ENCODE results near the gene FUZ.

The FUZ gene

DNA sequence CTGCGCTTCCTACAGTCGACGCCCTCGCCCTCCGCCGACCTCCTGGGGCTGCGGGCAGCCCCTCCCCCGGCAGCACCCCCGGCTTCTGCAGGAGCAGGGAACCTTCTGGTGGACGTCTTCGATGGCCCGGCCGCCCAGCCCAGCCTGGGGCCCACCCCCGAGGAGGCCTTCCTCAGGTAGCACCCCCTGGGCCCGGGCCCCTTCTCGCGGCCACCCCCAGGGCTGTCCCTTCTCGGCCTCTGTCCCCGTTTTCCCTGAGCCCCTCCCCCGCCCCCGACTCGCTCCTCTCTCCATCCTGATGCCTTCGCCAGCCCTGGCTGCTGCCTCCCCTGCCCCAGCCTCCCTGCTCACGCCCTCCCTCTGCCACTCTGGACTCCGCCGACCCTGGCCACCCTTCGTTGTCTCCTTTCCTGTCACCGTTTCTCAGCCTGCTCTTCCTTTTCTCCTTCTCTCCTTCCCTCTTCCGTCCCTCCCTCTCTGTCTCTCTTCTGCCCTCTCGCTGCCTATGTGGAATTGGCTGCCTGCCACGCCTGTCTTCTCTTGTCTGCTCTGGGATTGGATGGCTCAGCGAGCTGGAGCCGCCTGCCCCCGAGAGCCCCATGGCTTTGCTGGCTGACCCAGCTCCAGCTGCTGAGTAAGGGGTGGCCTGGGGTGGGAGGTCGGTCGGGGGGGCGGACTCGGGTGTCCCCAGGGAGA is 11.0 kb downstream of the FUZ start:
- ATAC-seq (replicated peaks) (no peak), DNase-seq (no peak)
- Mint-ChIP-seq H3K27me3 (no peaks in the 10 kb centered on the region), H3K4me3 (no peak overlapping the region), H3K27ac (peak overlapping the region in 1 of 2 donors; percentile 78), H3K4me1 (ENCODE audit: low read depth in 2 of 2) (no peaks in the 10 kb centered on the region), H3K36me3 (ENCODE audit: insufficient read depth) (peaks cover 32% of the 10 kb centered on the region), H3K9me3 (no peaks in the 10 kb centered on the region)

GRCh38 chr19:49801401-49801888 is 11.6 kb downstream of the FUZ start:
- DNase-seq (no peak), ATAC-seq (replicated peaks) (no peak)
- no peak overlapping the region for H3K27ac Mint-ChIP-seq
- no peaks in the 10 kb centered on the region for H3K9me3 Mint-ChIP-seq
- H3K4me1 Mint-ChIP-seq (ENCODE audit: low read depth in 2 of 2), result no peaks in the 10 kb centered on the region
- no peaks in the 10 kb centered on the region for H3K27me3 Mint-ChIP-seq
- H3K36me3 Mint-ChIP-seq (ENCODE audit: insufficient read depth), result peaks cover 39% of the 10 kb centered on the region
- H3K4me3 Mint-ChIP-seq, result no peak overlapping the region

DNA sequence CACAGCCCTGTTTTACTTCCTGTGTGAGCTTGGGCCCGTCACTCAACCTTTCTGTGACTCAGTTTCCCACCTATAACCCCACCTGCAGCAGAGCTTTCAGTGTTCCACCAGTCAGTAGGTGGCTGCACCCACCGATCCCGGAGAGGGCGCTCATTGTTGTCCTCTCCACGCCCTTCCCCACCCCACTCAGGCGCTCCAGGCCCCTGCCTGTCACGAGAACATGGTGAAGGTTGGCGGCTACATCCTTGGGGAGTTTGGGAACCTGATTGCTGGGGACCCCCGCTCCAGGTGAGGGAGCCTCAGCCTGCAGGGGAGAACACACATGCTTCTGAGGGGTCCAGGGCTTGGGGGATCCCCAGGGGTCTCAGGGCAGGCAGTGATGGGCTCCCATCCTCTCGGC is 12.3 kb downstream of the FUZ start:
- Mint-ChIP-seq H3K4me3 (no peak overlapping the region), H3K9me3 (no peaks in the 10 kb centered on the region), H3K27ac (no peak overlapping the region), H3K36me3 (ENCODE audit: insufficient read depth) (peaks cover 43% of the 10 kb centered on the region), H3K4me1 (ENCODE audit: low read depth in 2 of 2) (no peaks in the 10 kb centered on the region), H3K27me3 (no peaks in the 10 kb centered on the region)
- DNase-seq (no peak), ATAC-seq (replicated peaks) (no peak)

DNA sequence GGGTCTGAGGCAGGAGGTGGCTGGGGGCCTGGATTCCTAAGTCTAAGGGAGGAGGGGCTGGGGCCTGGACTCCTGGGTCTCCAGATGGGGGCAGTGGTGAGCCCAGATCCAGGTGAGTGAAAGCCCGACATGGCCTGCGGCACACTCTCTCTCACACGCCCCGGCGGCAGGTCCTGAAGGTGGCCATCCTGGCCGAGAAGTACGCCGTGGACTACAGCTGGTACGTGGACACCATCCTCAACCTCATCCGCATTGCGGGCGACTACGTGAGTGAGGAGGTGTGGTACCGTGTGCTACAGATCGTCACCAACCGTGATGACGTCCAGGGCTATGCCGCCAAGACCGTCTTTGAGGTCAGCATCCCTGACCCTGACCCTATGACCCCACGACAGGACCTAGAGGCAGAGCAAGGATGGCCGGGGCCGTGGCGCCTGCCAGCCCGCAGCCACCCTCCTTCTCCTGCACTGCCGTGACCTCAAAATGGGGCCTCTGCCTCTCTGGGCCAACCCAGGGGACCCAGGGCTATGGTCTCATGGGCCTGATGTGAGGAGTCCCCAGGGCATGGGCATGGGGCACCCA is 13.2 kb downstream of the FUZ start:
- no peak for ATAC-seq (replicated peaks)

GRCh38 chr19:49799271-49799797 is 13.8 kb downstream of the FUZ start:
- Mint-ChIP-seq H3K27me3 (no peaks in the 10 kb centered on the region), H3K36me3 (ENCODE audit: insufficient read depth) (peaks cover 53% of the 10 kb centered on the region), H3K4me1 (ENCODE audit: low read depth in 2 of 2) (no peaks in the 10 kb centered on the region), H3K4me3 (no peak overlapping the region), H3K27ac (no peak overlapping the region), H3K9me3 (no peaks in the 10 kb centered on the region)
- DNase-seq (no peak), ATAC-seq (replicated peaks) (no peak)

More for the DNA sequence above, 13.2 kb downstream of the FUZ start:
- Mint-ChIP-seq H3K4me3 (no peak overlapping the region), H3K27ac (no peak overlapping the region), H3K9me3 (no peaks in the 10 kb centered on the region), H3K36me3 (ENCODE audit: insufficient read depth) (peaks cover 52% of the 10 kb centered on the region), H3K4me1 (ENCODE audit: low read depth in 2 of 2) (no peaks in the 10 kb centered on the region), H3K27me3 (no peaks in the 10 kb centered on the region)
- no peak for DNase-seq

GRCh38 chr19:49798574-49798973 is 14.5 kb downstream of the FUZ start:
- Mint-ChIP-seq H3K9me3 (no peaks in the 10 kb centered on the region), H3K4me1 (ENCODE audit: low read depth in 2 of 2) (no peaks in the 10 kb centered on the region), H3K27ac (no peak overlapping the region), H3K36me3 (ENCODE audit: insufficient read depth) (peaks cover 53% of the 10 kb centered on the region), H3K27me3 (no peaks in the 10 kb centered on the region), H3K4me3 (no peak overlapping the region)
- ATAC-seq (replicated peaks), result no peak
- DNase-seq, result no peak

GRCh38 chr19:49795615-49796014 is 17.5 kb downstream of the FUZ start:
- H3K36me3 Mint-ChIP-seq (ENCODE audit: insufficient read depth), result peaks cover 71% of the 10 kb centered on the region
- no peak for DNase-seq
- no peak for ATAC-seq (replicated peaks)
- peak overlapping the region in 1 of 2 donors; percentile 78 for H3K27ac Mint-ChIP-seq
- no peak overlapping the region for H3K4me3 Mint-ChIP-seq
- H3K4me1 Mint-ChIP-seq (ENCODE audit: low read depth in 2 of 2), result peaks cover 0 to 3% of the 10 kb centered on the region in 2 donors
- no peaks in the 10 kb centered on the region for H3K27me3 Mint-ChIP-seq
- no peaks in the 10 kb centered on the region for H3K9me3 Mint-ChIP-seq

- H3K9me3 Mint-ChIP-seq, result no peaks in the 10 kb centered on the region
- H3K4me1 Mint-ChIP-seq (ENCODE audit: low read depth in 2 of 2), result peaks cover 2 to 9% of the 10 kb centered on the region in 2 donors
- H3K27me3 Mint-ChIP-seq, result no peaks in the 10 kb centered on the region
- DNase-seq (no peak), ATAC-seq (replicated peaks) (no peak)
- H3K36me3 Mint-ChIP-seq (ENCODE audit: insufficient read depth), result peaks cover 69% of the 10 kb centered on the region
- H3K27ac Mint-ChIP-seq, result peak overlapping the region in 1 of 2 donors; percentile 39
- H3K4me3 Mint-ChIP-seq, result no peak overlapping the region
Observed at GRCh38 chr19:49793561-49793840, 19.6 kb downstream of the FUZ start.

- ATAC-seq (replicated peaks), result no peak
Observed at GRCh38 chr19:49792829-49793560, 20.1 kb downstream of the FUZ start.

DNA sequence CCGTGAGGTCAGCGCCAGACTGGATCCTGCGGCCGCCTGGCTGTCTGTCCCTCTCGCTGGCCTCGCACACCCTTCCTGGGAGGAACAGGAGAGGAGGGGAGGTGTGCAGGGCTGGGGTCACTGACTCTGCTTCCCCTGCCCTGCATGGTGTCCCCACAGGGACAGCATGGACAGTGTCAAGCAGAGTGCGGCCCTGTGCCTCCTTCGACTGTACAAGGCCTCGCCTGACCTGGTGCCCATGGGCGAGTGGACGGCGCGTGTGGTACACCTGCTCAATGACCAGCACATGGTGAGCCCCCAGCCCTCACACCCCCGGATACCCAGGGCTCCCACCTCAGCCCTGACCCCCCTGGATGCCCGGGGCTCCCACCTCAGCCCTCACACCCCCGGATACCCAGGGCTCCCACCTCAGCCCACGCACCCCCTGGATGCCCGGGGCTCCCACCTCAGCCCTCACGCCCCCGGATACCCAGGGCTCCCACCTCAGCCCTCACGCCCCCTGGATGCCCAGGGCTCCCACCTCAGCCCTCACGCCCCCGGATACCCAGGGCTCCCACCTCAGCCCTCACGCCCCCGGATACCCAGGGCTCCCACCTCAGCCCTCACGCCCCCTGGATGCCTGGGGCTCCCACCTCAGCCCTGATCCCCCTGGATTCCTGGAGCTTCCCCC is 21.2 kb downstream of the FUZ start:
- H3K27ac Mint-ChIP-seq, result peak overlapping the region in 1 of 2 donors; percentile 67
- ATAC-seq (replicated peaks), result no peak
- no peak overlapping the region for H3K4me3 Mint-ChIP-seq
- no peaks in the 10 kb centered on the region for H3K9me3 Mint-ChIP-seq
- H3K4me1 Mint-ChIP-seq (ENCODE audit: low read depth in 2 of 2), result peaks cover 6 to 12% of the 10 kb centered on the region in 2 donors
- peaks cover 62% of the 10 kb centered on the region for H3K36me3 Mint-ChIP-seq (ENCODE audit: insufficient read depth)
- DNase-seq, result no peak
- no peaks in the 10 kb centered on the region for H3K27me3 Mint-ChIP-seq

More at GRCh38 chr19:49792829-49793560, 20.1 kb downstream of the FUZ start:
- H3K9me3 Mint-ChIP-seq, result no peaks in the 10 kb centered on the region
- DNase-seq, result no peak
- peaks cover 6 to 12% of the 10 kb centered on the region in 2 donors for H3K4me1 Mint-ChIP-seq (ENCODE audit: low read depth in 2 of 2)
- H3K27me3 Mint-ChIP-seq, result no peaks in the 10 kb centered on the region
- no peak overlapping the region for H3K4me3 Mint-ChIP-seq
- H3K36me3 Mint-ChIP-seq (ENCODE audit: insufficient read depth), result peaks cover 69% of the 10 kb centered on the region
- H3K27ac Mint-ChIP-seq, result peak overlapping the region; percentile 39 to 67

GRCh38 chr19:49790866-49791265 is 22.2 kb downstream of the FUZ start:
- peak overlapping the region in 1 of 2 donors; percentile 42 for H3K27ac Mint-ChIP-seq
- no peaks in the 10 kb centered on the region for H3K27me3 Mint-ChIP-seq
- no peak overlapping the region for H3K4me3 Mint-ChIP-seq
- H3K36me3 Mint-ChIP-seq (ENCODE audit: insufficient read depth), result peaks cover 59% of the 10 kb centered on the region
- no peaks in the 10 kb centered on the region for H3K9me3 Mint-ChIP-seq
- ATAC-seq (replicated peaks), result no peak
- no peak for DNase-seq
- H3K4me1 Mint-ChIP-seq (ENCODE audit: low read depth in 2 of 2), result peaks cover 11 to 12% of the 10 kb centered on the region in 2 donors

- no peaks in the 10 kb centered on the region for H3K9me3 Mint-ChIP-seq
- peaks cover 11 to 16% of the 10 kb centered on the region in 2 donors for H3K4me1 Mint-ChIP-seq (ENCODE audit: low read depth in 2 of 2)
- peaks cover 42% of the 10 kb centered on the region for H3K36me3 Mint-ChIP-seq (ENCODE audit: insufficient read depth)
- no peak overlapping the region for H3K27ac Mint-ChIP-seq
- ATAC-seq (replicated peaks) (no peak), DNase-seq (no peak)
- H3K27me3 Mint-ChIP-seq, result no peaks in the 10 kb centered on the region
- H3K4me3 Mint-ChIP-seq, result no peak overlapping the region
Observed at GRCh38 chr19:49788857-49789256, 24.2 kb downstream of the FUZ start.

DNA sequence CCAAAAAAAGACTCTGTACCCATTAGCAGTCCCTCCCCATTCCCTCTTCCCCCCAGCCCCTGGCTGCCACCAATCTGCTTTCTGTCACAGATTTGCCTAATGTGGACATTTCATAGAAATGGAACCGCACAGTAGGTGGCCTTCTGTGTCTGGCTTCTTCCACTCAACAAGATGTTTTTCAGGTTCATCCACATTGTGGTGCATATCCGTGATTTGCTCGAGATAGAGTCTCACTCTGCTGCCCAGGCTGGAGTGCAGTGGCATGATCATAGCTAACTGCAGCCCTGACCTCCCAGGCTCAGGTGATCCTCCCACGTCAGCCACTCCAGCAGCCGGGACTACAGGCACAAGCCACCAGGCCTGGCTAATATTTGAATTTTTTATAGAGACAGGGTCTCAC is 25.3 kb downstream of the FUZ start:
- no peaks in the 10 kb centered on the region for H3K27me3 Mint-ChIP-seq
- H3K4me3 Mint-ChIP-seq, result no peak overlapping the region
- H3K4me1 Mint-ChIP-seq (ENCODE audit: low read depth in 2 of 2), result peaks cover 11 to 13% of the 10 kb centered on the region in 2 donors
- H3K9me3 Mint-ChIP-seq, result no peaks in the 10 kb centered on the region
- ATAC-seq (replicated peaks), result no peak
- H3K36me3 Mint-ChIP-seq (ENCODE audit: insufficient read depth), result peaks cover 38% of the 10 kb centered on the region
- peak overlapping the region in 1 of 2 donors; percentile 80 for H3K27ac Mint-ChIP-seq
- DNase-seq, result no peak

Data from effector memory CD8-positive, alpha-beta T cell (primary cell).